ENCODE measurements around the gene CRTC1. TPM values are rescaled to one million over a fixed set of nuclear protein-coding genes. Genes with fewer than 3 reads are reported as not detected.

The CRTC1 gene
- total RNA-seq, 1 donor from 2014 or later: 0.79 TPM

GRCh38 chr19:18651300-18651699 lies 32.2 kb upstream of the CRTC1 start:
- no peak for DNase-seq (ENCODE audit: low read depth, low spot score)

GRCh38 chr19:18651733-18652132 lies 31.7 kb upstream of the CRTC1 start:
- DNase-seq (ENCODE audit: low read depth, low spot score): no peak

GRCh38 chr19:18653853-18654252 lies 29.6 kb upstream of the CRTC1 start:
- DNase-seq (ENCODE audit: low read depth, low spot score): no peak

GRCh38 chr19:18654469-18654868 lies 29.0 kb upstream of the CRTC1 start:
- no peak for DNase-seq (ENCODE audit: low read depth, low spot score)

- no peak for DNase-seq (ENCODE audit: low read depth, low spot score)
These were observed 28.2 kb upstream of the CRTC1 start for GRCh38 chr19:18655173-18655844.

GRCh38 chr19:18656337-18657086 lies 27.0 kb upstream of the CRTC1 start:
- DNase-seq (ENCODE audit: low read depth, low spot score): no peak

- no peak for DNase-seq (ENCODE audit: low read depth, low spot score)
These were observed 25.7 kb upstream of the CRTC1 start for GRCh38 chr19:18657590-18658365.

- no peak for DNase-seq (ENCODE audit: low read depth, low spot score)
These were observed 25.1 kb upstream of the CRTC1 start for GRCh38 chr19:18658366-18658855.

- DNase-seq (ENCODE audit: low read depth, low spot score): no peak
These were observed 24.0 kb upstream of the CRTC1 start for GRCh38 chr19:18659281-18660050.

- no peak for DNase-seq (ENCODE audit: low read depth, low spot score)
These were observed 23.2 kb upstream of the CRTC1 start for GRCh38 chr19:18660051-18660910.

GRCh38 chr19:18660939-18661670 lies 22.4 kb upstream of the CRTC1 start:
- DNase-seq (ENCODE audit: low read depth, low spot score): no peak

GRCh38 chr19:18662972-18663732 lies 20.3 kb upstream of the CRTC1 start:
- DNase-seq (ENCODE audit: low read depth, low spot score): no peak

GRCh38 chr19:18663940-18664530 lies 19.4 kb upstream of the CRTC1 start:
- DNase-seq (ENCODE audit: low read depth, low spot score): no peak

- no peak for DNase-seq (ENCODE audit: low read depth, low spot score)
These were observed 17.7 kb upstream of the CRTC1 start for GRCh38 chr19:18665771-18666202.

GRCh38 chr19:18666317-18666716 lies 17.2 kb upstream of the CRTC1 start:
- DNase-seq (ENCODE audit: low read depth, low spot score): no peak

GRCh38 chr19:18666784-18667183 lies 16.7 kb upstream of the CRTC1 start:
- no peak for DNase-seq (ENCODE audit: low read depth, low spot score)

GRCh38 chr19:18667531-18668251 lies 15.8 kb upstream of the CRTC1 start:
- DNase-seq (ENCODE audit: low read depth, low spot score): no peak

GRCh38 chr19:18668252-18668631 lies 15.2 kb upstream of the CRTC1 start:
- no peak for DNase-seq (ENCODE audit: low read depth, low spot score)
